K562 (cell line): ENCODE results near the gene TMPRSS11E. TPM values are rescaled to one million over a fixed set of nuclear protein-coding genes. Genes with fewer than 3 reads are reported as not detected.

Experiments
- ATAC-seq: fragments of 200-7000 bp; cut with Tn5 transposase; 3 replicates; pipeline ENCODE4 v1.9.1; 2020; ENCODE audit warnings: moderate library complexity
- BruUV-seq: library from RNA; stranded (reverse); fragments of 400-500 nt; replicated peaks from 2 replicates; lab custom pipeline; 2021; lab: Mats Ljungman, UMichigan
- CTCF ChIA-PET: fragments of 300-600 bp; formaldehyde crosslinking; extraction: SDS; loops from one replicate; lab custom pipeline; 2021; ENCODE audit warnings: low intra/inter-chr PET ratio; lab: Yijun Ruan, JAX
- POLR2A ChIA-PET: fragments of 300-600, 350-650 bp; sonication (Branson Sonifier 250); formaldehyde crosslinking; extraction: SDS; loops from one replicate; lab custom pipeline; 2021; ENCODE audit warnings: antibody characterized with exemption, inconsistent platforms; lab: Yijun Ruan, JAX
- DNase-seq, 4 experiments: peaks; one replicate each; pipeline versions ENCODE4 v3.0.0 to v3.0.0-alpha.2; 2011 to 2018; ENCODE audit warnings: low spot score in 3 of 4, mixed read lengths in 3 of 4; ENCODE audit errors: extremely low read depth in 1 of 4
- FAIRE-seq: peaks from 2 replicates; lab custom pipeline; 2011; peaks lifted over from hg19 to GRCh38; lab: Jason Lieb, UNC
- H2AFZ ChIP-seq: 2 replicates; pipeline ENCODE4 v1.6.0; 2011; ENCODE audit warnings: low read depth, low read length, control low read depth, inconsistent platforms
- H3K27ac ChIP-seq: fragments of 200-600 bp; 3 replicates; pipeline ENCODE4 v1.8.0; 2011; ENCODE audit warnings: low read depth, mild to moderate bottlenecking, control low read depth, inconsistent platforms, low read length, moderate library complexity, mixed read lengths; ENCODE audit errors: extremely low read depth
- H3K27me3 ChIP-seq, 2 experiments: fragments of 300-600 bp in 1 of 2; 2 replicates in 1 of 2; 3 replicates in 1 of 2; pipeline versions ENCODE4 v1.6.0 to v1.8.0; 2011; ENCODE audit warnings: inconsistent platforms in 2 of 2, low read length in 2 of 2, mild to moderate bottlenecking in 1 of 2, mixed read lengths in 1 of 2, moderate library complexity in 1 of 2; ENCODE audit not compliant: control insufficient read depth in 2 of 2, insufficient read depth in 2 of 2
- H3K36me3 ChIP-seq: fragments of 300-600 bp; 3 replicates; pipeline ENCODE4 v1.8.0; 2011; ENCODE audit warnings: mild to moderate bottlenecking, low read length, inconsistent platforms; ENCODE audit not compliant: control insufficient read depth, insufficient read depth
- H3K4me1 ChIP-seq, 2 experiments: fragments of 200-600 bp in 1 of 2; replicated peaks in 1 of 2; 2 replicates in 1 of 2; 3 replicates in 1 of 2; pipeline versions ENCODE4 v1.5.1 to v1.8.0; 2011; ENCODE audit warnings: inconsistent platforms in 2 of 2, low read length in 2 of 2, mild to moderate bottlenecking in 1 of 2, mixed read lengths in 1 of 2, moderate library complexity in 1 of 2; ENCODE audit not compliant: control insufficient read depth in 2 of 2, insufficient read depth in 2 of 2
- H3K4me2 ChIP-seq: 2 replicates; pipeline ENCODE4 v1.6.1; 2011; ENCODE audit warnings: low read length, control low read depth, inconsistent platforms, mixed read lengths; ENCODE audit not compliant: insufficient read depth
- H3K4me3 ChIP-seq: fragments of 200-600 bp; sonication (generic), shearing (Covaris generic); 2 replicates; pipeline ENCODE4 v1.5.1; 2016; ENCODE audit warnings: control low read depth, inconsistent platforms
- H3K79me2 ChIP-seq: fragments of 200-600 bp; 3 replicates; pipeline ENCODE4 v1.8.0; 2011; ENCODE audit warnings: low read length, inconsistent platforms; ENCODE audit not compliant: control insufficient read depth, insufficient read depth
- H3K9ac ChIP-seq, 2 experiments: 2 replicates each; pipeline versions ENCODE4 v1.6.0 to v1.6.1; 2011; ENCODE audit warnings: low read depth in 2 of 2, low read length in 2 of 2, control low read depth in 1 of 2, inconsistent platforms in 1 of 2, mild to moderate bottlenecking in 1 of 2, mixed read lengths in 1 of 2; ENCODE audit not compliant: insufficient read depth in 1 of 2
- H3K9me1 ChIP-seq: one replicate; pipeline ENCODE4 v1.6.0; 2011; ENCODE audit warnings: inconsistent platforms, mild to moderate bottlenecking, low read length, moderate library complexity; ENCODE audit not compliant: control insufficient read depth, insufficient read depth
- H3K9me3 ChIP-seq: replicated peaks from 2 replicates; pipeline ENCODE4 v1.5.1; 2011; ENCODE audit warnings: low read depth, low read length, inconsistent platforms; ENCODE audit not compliant: control insufficient read depth, insufficient read depth
- H4K20me1 ChIP-seq: replicated peaks from 2 replicates; pipeline ENCODE4 v1.6.1; 2011; ENCODE audit warnings: low read length, inconsistent platforms, mixed read lengths; ENCODE audit not compliant: control insufficient read depth, insufficient read depth
- CC2D1A ChIP-seq: fragments of 450-650 bp; IDR thresholded peaks from 2 replicates; pipeline ENCODE4 v1.6.1; 2017; ENCODE audit warnings: mild to moderate bottlenecking
- ERF ChIP-seq: fragments of 450-650 bp; formaldehyde crosslinking; IDR thresholded peaks from 2 replicates; pipeline ENCODE4 v1.4.0; 2020; ENCODE audit warnings: mild to moderate bottlenecking, mixed read lengths
- HMG20A ChIP-seq: fragments of 450-650 bp; formaldehyde crosslinking; conservative IDR thresholded peaks from 2 replicates; pipeline ENCODE4 v1.4.0; 2020; ENCODE audit warnings: mild to moderate bottlenecking, mixed read lengths
- MEF2D ChIP-seq: conservative IDR thresholded peaks from 2 replicates; pipeline ENCODE4 v1.6.1; 2016; ENCODE audit warnings: low read depth, missing genetic modification characterization, missing compliant biosample characterization
- NR2F6 ChIP-seq: fragments of 450-650 bp; formaldehyde crosslinking; IDR thresholded peaks from 2 replicates; pipeline ENCODE4 v1.4.0; 2020; ENCODE audit warnings: mild to moderate bottlenecking
- PCBP2 ChIP-seq: fragments of 200-400 bp; formaldehyde crosslinking; IDR thresholded peaks from 2 replicates; pipeline ENCODE4 v1.6.1; 2018; ENCODE audit warnings: low read length, low read depth, mild to moderate bottlenecking, moderate library complexity; ENCODE audit not compliant: poor library complexity, severe bottlenecking
- PHF8 ChIP-seq: fragments of 200-600 bp; sonication (generic); IDR thresholded peaks from 2 replicates; pipeline ENCODE4 v1.6.1; 2012; ENCODE audit warnings: mixed run types, mild to moderate bottlenecking, inconsistent platforms, low read length, moderate library complexity, borderline replicate concordance
- RNF2 ChIP-seq: sonication (generic); IDR thresholded peaks from 2 replicates; pipeline ENCODE4 v1.6.1; 2016
- SMARCA4 ChIP-seq: fragments of 450-650 bp; IDR thresholded peaks from 2 replicates; pipeline ENCODE4 v1.6.1; 2016
- THRA ChIP-seq: fragments of 450-650 bp; IDR thresholded peaks from 2 replicates; pipeline ENCODE4 v1.6.1; 2017; ENCODE audit warnings: mild to moderate bottlenecking, moderate library complexity
- ZNF212 ChIP-seq: fragments of 450-650 bp; formaldehyde crosslinking; IDR thresholded peaks from 2 replicates; pipeline ENCODE4 v1.4.0; 2020; ENCODE audit warnings: mild to moderate bottlenecking
- WGBS: fragments of 100-300 bp; shearing (Covaris generic); methylation state at CpG from one replicate; pipeline ENCODE4 v1.1.6; 2016; ENCODE audit warnings: low coverage, mixed read lengths; ENCODE audit not compliant: insufficient coverage; ENCODE audit errors: missing lambda C conversion rate; 5-methylcytosine and 5-hydroxymethylcytosine counted together
- in situ Hi-C: fragments of 300-500 bp; cut with MboI; formaldehyde crosslinking; loops from 4 replicates; pipeline ENCODE4 v1.15.0; 2018; ENCODE audit warnings: inconsistent platforms, mixed read lengths
- intact Hi-C: fragments of 100-400 bp; cut with micrococcal nuclease; formaldehyde crosslinking; loops from 2 replicates; pipeline ENCODE4 v1.14.2; 2022
- polyA plus RNA-seq, 8 experiments: library from polyadenylated mRNA; depleted of rRNA in 4 of 8; stranded (reverse) in 5 of 8; unstranded in 3 of 8; fragments of >200 nt; fragmentation: Nextera tagmentation in 2 of 8; fragmentation: Illumina TruSeq in 1 of 8; extraction: Ambion mirVana in 2 of 8; extraction: Trizol in 1 of 8; gene quantifications; 2 replicates each; pipeline versions ENCODE4 v1.2.1 to v1.2.3, GENCODE V29; 2011 to 2014; ENCODE audit warnings: inconsistent platforms in 1 of 8, missing spikeins in 1 of 8
- total RNA-seq, 7 experiments: library from RNA; depleted of rRNA in 6 of 7; stranded (reverse); fragments of >200 nt in 6 of 7; fragmentation: Illumina TruSeq in 2 of 7; extraction: Trizol in 2 of 7; gene quantifications; 2 replicates each; pipeline versions ENCODE4 v1.2.1 to v1.2.3, GENCODE V29; 2011 to 2021; ENCODE audit warnings: low replicate concordance in 1 of 7

Gene TMPRSS11E
- total and polyA plus RNA-seq, 9 of the 15 experiments (the other 6 are each of a cell fraction or from before 2014, with no cell fraction given), result not detected

GRCh38 chr4:68447201-68447600, at the start of gene TMPRSS11E (continued):
- TF ChIP-seq HMG20A (CRISPR knock-in tag) (no peak), RNF2 (no peak), PHF8 (no peak), THRA (no peak)

GRCh38 chr4:68399306-68399705, 48.0 kb upstream of the TMPRSS11E start:
- H3K9me1 ChIP-seq, result no peaks in the 10 kb centered on the region
- H3K36me3 ChIP-seq, result no peaks in the 10 kb centered on the region
- no peak overlapping the region for H2AFZ ChIP-seq
- no peak for TF ChIP-seq MEF2D (tag)
- no peak for TF ChIP-seq CC2D1A
- no peak for TF ChIP-seq ZNF212 (CRISPR knock-in tag)
- no peak for TF ChIP-seq SMARCA4
- no peak for TF ChIP-seq ERF (CRISPR knock-in tag)
- no peak for TF ChIP-seq NR2F6 (CRISPR knock-in tag)
- no peak for TF ChIP-seq PCBP2
- 11% methylated on average over 4 of the region's 4 CpGs for WGBS
- no peaks in the 10 kb centered on the region for H3K4me1 ChIP-seq
- CTCF ChIA-PET, result no interaction called here
- no peak overlapping the region for H3K4me3 ChIP-seq
- no peak overlapping the region for H3K9ac ChIP-seq
- FAIRE-seq, result no peak
- H4K20me1 ChIP-seq, result no peaks in the 10 kb centered on the region
- no peaks in the 10 kb centered on the region for H3K79me2 ChIP-seq
- no peak overlapping the region for H3K4me2 ChIP-seq
- no peak for ATAC-seq
- H3K27me3 ChIP-seq, result no peaks in the 10 kb centered on the region; a peak in 1 of 5 replicates
- in situ Hi-C loops, result no loop called here
- no TSS peak for BruUV-seq
- H3K27ac ChIP-seq, result no peak overlapping the region
- DNase-seq, result no peak
- no peaks in the 10 kb centered on the region for H3K9me3 ChIP-seq
- POLR2A ChIA-PET, result no interaction called here
- intact Hi-C loops, result no loop called here
